Gastrocnemius medialis (tissue), 4 donors: ENCODE measurements around the gene TXNRD2. TPM values are rescaled to one million over a fixed set of nuclear protein-coding genes. Genes with fewer than 3 reads are reported as not detected.

Source experiments
- ATAC-seq, 2 donors: fragments of 150-250 bp; one replicate each; pipeline ENCODE4 v1.9.1; 2016
- DNase-seq, 2 donors: peaks; one replicate each; pipeline ENCODE4 v3.0.0-alpha.2; 2019
- H3K27ac ChIP-seq, 4 donors: fragments of 200-600 bp; sonication (generic); 1 replicate in 1 of 4; 2 replicates in 3 of 4; pipeline ENCODE4 v1.5.1; 2016 to 2018; ENCODE audit warnings: mild to moderate bottlenecking in 2 of 4, moderate library complexity in 1 of 4
- H3K27me3 ChIP-seq, 3 donors: fragments of 200-600 bp; sonication (generic) in 2 of 3; 1 replicate in 1 of 3; 2 replicates in 2 of 3; pipeline versions ENCODE4 v1.5.1 to v1.6.0; 2016 to 2019; ENCODE audit warnings: mild to moderate bottlenecking in 1 of 3, moderate library complexity in 1 of 3
- H3K36me3 ChIP-seq, 2 donors: fragments of 200-600 bp; sonication (generic) in 1 of 2; one replicate each; pipeline ENCODE4 v1.5.1; 2017 to 2018
- H3K4me1 ChIP-seq, 2 donors: fragments of 200-600 bp; sonication (generic) in 1 of 2; one replicate each; pipeline ENCODE4 v1.5.1; 2016 to 2017; ENCODE audit warnings: mild to moderate bottlenecking in 2 of 2
- H3K4me3 ChIP-seq, 4 donors: fragments of 200-600 bp; sonication (generic) in 3 of 4; 1 replicate in 1 of 4; 2 replicates in 3 of 4; pipeline ENCODE4 v1.5.1; 2016 to 2019; ENCODE audit warnings: mild to moderate bottlenecking in 2 of 4
- H3K9me3 ChIP-seq, 3 donors: fragments of 200-600 bp; sonication (generic) in 2 of 3; 1 replicate in 1 of 3; 2 replicates in 2 of 3; pipeline ENCODE4 v1.5.1; 2016 to 2019
- POLR2A ChIP-seq, 2 donors: fragments of 450-650 bp; IDR thresholded peaks; one replicate each; pipeline ENCODE4 v1.6.1; 2017; ENCODE audit warnings: antibody characterized with exemption in 2 of 2, mild to moderate bottlenecking in 2 of 2, moderate library complexity in 2 of 2
- in situ Hi-C, 4 donors: fragments of 200-750 bp; cut with MboI; loops; one replicate each; pipeline versions ENCODE4 v1.15.0 to v1.8.0; 2017; ENCODE audit warnings: low sequenced_read_pairs in 4 of 4
- intact Hi-C: fragments of 100-400 bp; cut with DNase I; formaldehyde crosslinking; loops from one replicate; pipeline ENCODE4 v1.15.1; 2023; ENCODE audit warnings: low total_unique reads
- total RNA-seq, 4 donors: library from RNA; depleted of rRNA; stranded (reverse); fragments of >200 nt; gene quantifications; one replicate each; pipeline versions ENCODE4 v1.1.0 to v1.2.3, GENCODE V29; 2016
- TF ChIP-seq, protein P1 (sequence below), 5 experiments: fragments of 450-650 bp in 3 of 5; fragments of 200-600 bp in 2 of 5; sonication (generic) in 2 of 5; IDR thresholded peaks in 4 of 5; conservative IDR thresholded peaks in 1 of 5; 1 replicate in 4 of 5; 2 replicates in 1 of 5; pipeline ENCODE4 v1.5.1; 2016 to 2019; ENCODE audit warnings: antibody characterized with exemption in 5 of 5, mild to moderate bottlenecking in 3 of 5, moderate library complexity in 3 of 5

The TXNRD2 gene
- total RNA-seq, 4 donors from 2014 or later: 9.0 to 18.0 (median 14.4) TPM

DNA sequence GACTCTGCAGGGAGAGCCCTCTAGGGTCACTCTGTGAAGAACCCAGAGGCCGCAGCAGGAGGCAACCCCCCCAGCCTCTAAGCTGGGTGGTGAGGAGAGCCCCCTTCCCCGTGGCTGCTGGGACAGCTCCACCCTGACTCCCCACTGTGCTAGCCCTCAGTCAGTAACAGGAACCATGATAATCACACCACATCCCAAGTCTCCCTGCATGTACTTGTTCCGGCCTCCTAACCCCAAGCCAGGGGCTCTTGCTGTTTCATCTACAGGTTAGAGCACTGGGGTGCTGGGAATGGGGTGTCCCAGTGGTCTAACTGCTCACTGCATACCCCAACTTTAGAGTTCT, 48.1 kb upstream of the TXNRD2 start:
- DNase-seq (no peak), ATAC-seq (no peak)
- Histone ChIP-seq H3K27ac (peak overlapping the region in 1 of 4 donors; percentile 18), H3K9me3 (no peaks in the 10 kb centered on the region), H3K4me1 (peaks cover 18 to 27% of the 10 kb centered on the region in 2 donors), H3K4me3 (no peak overlapping the region), H3K27me3 (no peaks in the 10 kb centered on the region), H3K36me3 (no peaks in the 10 kb centered on the region)
- in situ Hi-C loops: no loop called here
- TF ChIP-seq, protein P1, sequence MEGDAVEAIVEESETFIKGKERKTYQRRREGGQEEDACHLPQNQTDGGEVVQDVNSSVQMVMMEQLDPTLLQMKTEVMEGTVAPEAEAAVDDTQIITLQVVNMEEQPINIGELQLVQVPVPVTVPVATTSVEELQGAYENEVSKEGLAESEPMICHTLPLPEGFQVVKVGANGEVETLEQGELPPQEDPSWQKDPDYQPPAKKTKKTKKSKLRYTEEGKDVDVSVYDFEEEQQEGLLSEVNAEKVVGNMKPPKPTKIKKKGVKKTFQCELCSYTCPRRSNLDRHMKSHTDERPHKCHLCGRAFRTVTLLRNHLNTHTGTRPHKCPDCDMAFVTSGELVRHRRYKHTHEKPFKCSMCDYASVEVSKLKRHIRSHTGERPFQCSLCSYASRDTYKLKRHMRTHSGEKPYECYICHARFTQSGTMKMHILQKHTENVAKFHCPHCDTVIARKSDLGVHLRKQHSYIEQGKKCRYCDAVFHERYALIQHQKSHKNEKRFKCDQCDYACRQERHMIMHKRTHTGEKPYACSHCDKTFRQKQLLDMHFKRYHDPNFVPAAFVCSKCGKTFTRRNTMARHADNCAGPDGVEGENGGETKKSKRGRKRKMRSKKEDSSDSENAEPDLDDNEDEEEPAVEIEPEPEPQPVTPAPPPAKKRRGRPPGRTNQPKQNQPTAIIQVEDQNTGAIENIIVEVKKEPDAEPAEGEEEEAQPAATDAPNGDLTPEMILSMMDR (IDR thresholded peaks at IDR 0.05 in 4 of 5, conservative IDR thresholded peaks at IDR 0.05 in 1 of 5): no peak
- no peak for TF ChIP-seq POLR2A (IDR thresholded peaks at IDR 0.05)
- intact Hi-C loops: no loop called here

DNA sequence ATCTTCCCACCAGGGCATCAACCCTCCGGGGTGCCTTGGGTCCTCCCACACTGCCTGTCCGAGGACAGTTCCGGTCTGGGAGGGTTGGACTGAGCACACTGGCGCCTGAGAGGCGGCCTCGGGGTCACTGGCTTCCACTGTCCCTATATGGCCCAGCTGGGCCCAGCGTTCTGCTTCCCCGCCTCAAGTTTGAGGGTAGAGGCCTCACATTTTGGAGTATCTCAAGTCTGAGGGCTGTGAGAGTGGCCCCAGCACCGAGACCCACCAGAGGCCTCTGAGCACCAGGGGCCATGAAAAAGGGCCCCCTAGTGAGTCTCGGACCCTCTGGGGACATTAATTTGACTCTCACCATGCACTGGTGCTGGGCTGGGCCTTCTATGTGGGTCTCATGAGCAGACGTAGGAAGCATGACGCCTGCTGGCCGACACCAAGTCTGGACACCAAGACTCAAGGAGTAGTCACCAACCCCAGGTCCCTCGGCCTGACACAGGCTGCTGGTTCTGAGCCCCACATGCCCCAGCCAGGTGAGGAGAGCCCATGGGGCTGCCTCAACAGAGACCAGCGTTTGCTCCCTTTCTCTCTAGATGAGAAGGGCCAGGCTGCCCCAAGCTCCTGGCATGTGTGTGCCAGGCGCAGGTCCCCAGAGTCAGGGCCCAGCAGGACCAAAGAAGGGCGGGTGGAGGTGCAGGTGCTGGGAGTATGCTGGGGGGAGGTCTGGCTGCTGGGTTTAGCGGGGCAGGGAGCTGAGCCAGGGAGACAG, 47.5 kb upstream of the TXNRD2 start:
- Histone ChIP-seq H3K4me3 (no peak overlapping the region), H3K4me1 (peaks cover 24 to 31% of the 10 kb centered on the region in 2 donors), H3K27ac (peak overlapping the region in 1 of 4 donors; percentile 18), H3K27me3 (no peaks in the 10 kb centered on the region), H3K36me3 (no peaks in the 10 kb centered on the region), H3K9me3 (no peaks in the 10 kb centered on the region)
- intact Hi-C loops: no loop called here
- DNase-seq: no peak
- in situ Hi-C loops: no loop called here
- TF ChIP-seq, protein P1 (IDR thresholded peaks at IDR 0.05 in 4 of 5, conservative IDR thresholded peaks at IDR 0.05 in 1 of 5): no peak
- TF ChIP-seq POLR2A (IDR thresholded peaks at IDR 0.05): no peak
- ATAC-seq: no peak

DNA sequence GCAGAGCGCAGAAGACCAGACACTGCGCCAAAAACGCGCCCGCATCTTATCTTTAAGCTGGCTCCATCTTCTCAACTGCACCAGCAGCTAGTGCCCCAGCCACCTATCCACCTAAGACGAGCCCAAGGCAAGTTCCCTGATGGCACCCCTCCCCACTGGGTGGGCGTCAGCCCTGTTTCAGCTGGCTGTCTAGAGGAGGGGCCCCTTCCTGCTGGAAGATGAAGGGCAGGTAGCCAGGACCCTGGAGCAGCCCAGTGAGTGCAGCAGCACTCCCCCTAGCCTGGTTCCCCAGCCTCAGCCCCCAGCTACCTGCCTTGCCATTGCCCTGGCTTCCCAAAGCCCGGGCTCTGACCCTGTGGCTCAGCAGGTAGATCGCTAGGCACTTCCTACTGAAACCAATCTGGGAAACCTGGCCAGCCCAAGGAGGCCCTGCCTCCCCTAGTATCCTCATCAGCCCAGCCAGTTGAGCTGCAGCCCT, 46.8 kb upstream of the TXNRD2 start:
- in situ Hi-C loops (no loop called here), intact Hi-C loops (no loop called here)
- Histone ChIP-seq H3K4me1 (peaks cover 31 to 39% of the 10 kb centered on the region in 2 donors), H3K9me3 (no peaks in the 10 kb centered on the region), H3K36me3 (no peaks in the 10 kb centered on the region), H3K27ac (peak overlapping the region in 1 of 4 donors; percentile 29), H3K27me3 (no peaks in the 10 kb centered on the region), H3K4me3 (no peak overlapping the region)
- no peak for ATAC-seq
- TF ChIP-seq POLR2A (IDR thresholded peaks at IDR 0.05): no peak
- TF ChIP-seq, protein P1 (IDR thresholded peaks at IDR 0.05 in 4 of 5, conservative IDR thresholded peaks at IDR 0.05 in 1 of 5): no peak
- DNase-seq: no peak

DNA sequence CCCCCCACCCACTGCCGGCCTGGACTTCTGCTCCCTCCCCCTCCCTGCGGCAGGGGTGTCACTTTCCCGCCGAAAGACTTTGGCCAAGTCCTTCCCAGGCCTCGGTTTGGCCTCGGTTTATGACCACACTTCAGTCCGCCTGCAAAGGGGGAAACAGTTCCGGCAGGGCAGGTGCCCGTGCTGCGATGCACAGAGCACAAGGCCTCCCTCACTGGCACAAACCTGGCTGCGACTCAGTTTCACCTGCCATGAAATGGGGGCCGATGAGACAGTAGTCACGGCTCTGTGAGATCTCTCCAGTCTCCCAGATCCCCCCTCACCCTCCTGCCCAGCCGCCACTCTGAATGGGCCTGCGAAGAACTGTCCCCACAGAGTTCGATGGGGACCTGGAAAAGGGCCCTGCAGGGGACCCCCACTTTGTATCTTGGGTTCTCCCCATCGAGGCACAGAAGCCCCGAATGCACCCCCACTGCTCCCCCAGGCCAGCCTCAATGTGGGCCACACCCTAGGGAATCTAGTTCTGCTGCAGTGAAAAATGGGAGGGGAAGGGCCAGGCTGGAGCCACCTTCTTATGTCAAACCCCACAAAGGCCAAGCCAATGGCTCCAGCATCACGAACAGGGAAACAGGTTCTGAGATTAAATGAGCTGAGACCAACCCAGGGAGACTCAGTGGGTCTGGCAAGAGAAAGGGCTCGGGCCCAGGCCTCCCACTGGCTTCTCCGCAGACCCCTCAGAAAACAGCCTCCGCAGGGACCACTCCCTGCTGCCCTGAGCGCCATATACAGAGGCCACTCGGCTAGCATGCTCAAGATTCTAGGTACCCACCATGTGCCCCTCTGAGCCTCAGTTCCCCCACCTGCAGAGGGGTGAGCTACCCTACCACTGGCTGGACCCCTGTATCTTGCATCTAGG, 46.0 kb upstream of the TXNRD2 start:
- DNase-seq (no peak), ATAC-seq (no peak)
- H3K27ac ChIP-seq: peak overlapping the region; percentile 92 to 100 (median 96)
- intact Hi-C loops (loop anchor here (1.0 kb wide), 1 partner anchor 29 kb away; the partner anchor contains the start of gene ARVCF), in situ Hi-C loops (no loop called here)
- H3K36me3 ChIP-seq: no peaks in the 10 kb centered on the region
- H3K27me3 ChIP-seq: no peaks in the 10 kb centered on the region
- TF ChIP-seq POLR2A (IDR thresholded peaks at IDR 0.05): no peak
- TF ChIP-seq, protein P1 (IDR thresholded peaks at IDR 0.05 in 4 of 5, conservative IDR thresholded peaks at IDR 0.05 in 1 of 5): no peak
- peaks cover 39 to 46% of the 10 kb centered on the region in 2 donors for H3K4me1 ChIP-seq
- H3K4me3 ChIP-seq: peak overlapping the region in 2 of 4 donors; percentile 12 to 61
- H3K9me3 ChIP-seq: no peaks in the 10 kb centered on the region
